Lower lobe of right lung (tissue), 2 donors: ENCODE measurements around the gene PIAS4. TPM values are rescaled to one million over a fixed set of nuclear protein-coding genes. Genes with fewer than 3 reads are reported as not detected.

Experiments used
- ATAC-seq, 2 donors: fragments of 200-7000 bp; cut with Tn5 transposase; one replicate each; pipeline ENCODE4 v1.9.1; 2020 to 2022; ENCODE audit warnings: mild to moderate bottlenecking in 2 of 2, moderate library complexity in 2 of 2
- DNase-seq: peaks from one replicate; pipeline ENCODE4 v3.0.0-alpha.2; 2020
- H3K27ac ChIP-seq: fragments of 200-600 bp; one replicate; pipeline ENCODE4 v1.8.0; 2022
- H3K27me3 ChIP-seq: fragments of 200-600 bp; one replicate; pipeline ENCODE4 v1.8.0; 2022; ENCODE audit warnings: low read depth
- H3K36me3 ChIP-seq: fragments of 200-600 bp; one replicate; pipeline ENCODE4 v1.8.0; 2022; ENCODE audit warnings: mild to moderate bottlenecking
- H3K4me1 ChIP-seq: fragments of 200-600 bp; one replicate; pipeline ENCODE4 v1.8.0; 2022
- H3K4me3 ChIP-seq: fragments of 200-600 bp; one replicate; pipeline ENCODE4 v1.8.0; 2022; ENCODE audit warnings: mild to moderate bottlenecking
- H3K9me3 ChIP-seq: fragments of 200-600 bp; one replicate; pipeline ENCODE4 v1.8.0; 2022
- CTCF ChIP-seq: fragments of 200-600 bp; IDR thresholded peaks from one replicate; pipeline ENCODE4 v1.8.0; 2022; ENCODE audit warnings: antibody characterized with exemption, mild to moderate bottlenecking
- intact Hi-C: fragments of 100-400 bp; cut with DNase I; formaldehyde crosslinking; loops from one replicate; pipeline ENCODE4 v1.11.0; 2022
- total RNA-seq: library from RNA; stranded (reverse); fragmentation: NEBNext Ultra II Directional; extraction: Animal tissue kit (Norgen Biotek cat#: 25700); gene quantifications from one replicate; pipeline ENCODE4 v1.2.1, GENCODE V29; 2021
- donor health status: DM: no; HTN: yes; CAD: no; lungs with severe emphysema.

The PIAS4 gene
- total RNA-seq, 1 donor from 2014 or later: 27.6 TPM

- peaks cover 19% of the 10 kb centered on the region for H3K4me1 ChIP-seq
- DNase-seq (no peak), ATAC-seq (peak in 1 of 2 donors; percentile 16)
- peak overlapping the region; percentile 56 for H3K27ac ChIP-seq
- peaks cover 65% of the 10 kb centered on the region for H3K36me3 ChIP-seq
- intact Hi-C loops: no loop called here
- H3K27me3 ChIP-seq: no peaks in the 10 kb centered on the region
- H3K9me3 ChIP-seq: no peaks in the 10 kb centered on the region
- TF ChIP-seq CTCF: no peak
- no peak overlapping the region for H3K4me3 ChIP-seq
Measured at GRCh38 chr19:4042064-4042730, 34.7 kb downstream of the PIAS4 start.

- H3K9me3 ChIP-seq: no peaks in the 10 kb centered on the region
- ATAC-seq: peak; percentile 78 to 80
- no peak for TF ChIP-seq CTCF
Measured at GRCh38 chr19:4042731-4043082, 35.2 kb downstream of the PIAS4 start.

GRCh38 chr19:4043401-4043800 lies 35.9 kb downstream of the PIAS4 start:
- H3K9me3 ChIP-seq: no peaks in the 10 kb centered on the region
- peaks cover 66% of the 10 kb centered on the region for H3K36me3 ChIP-seq
- peaks cover 19% of the 10 kb centered on the region for H3K4me1 ChIP-seq
- intact Hi-C loops: no loop called here
- H3K4me3 ChIP-seq: no peak overlapping the region
- DNase-seq (no peak), ATAC-seq (no peak)
- no peak overlapping the region for H3K27ac ChIP-seq
- no peaks in the 10 kb centered on the region for H3K27me3 ChIP-seq
- no peak for TF ChIP-seq CTCF

More at GRCh38 chr19:4042731-4043082, 35.2 kb downstream of the PIAS4 start:
- peaks cover 19% of the 10 kb centered on the region for H3K4me1 ChIP-seq
- DNase-seq: peak; percentile 80
- H3K27me3 ChIP-seq: no peaks in the 10 kb centered on the region
- peaks cover 65% of the 10 kb centered on the region for H3K36me3 ChIP-seq
- no peak overlapping the region for H3K4me3 ChIP-seq
- peak overlapping the region; percentile 56 for H3K27ac ChIP-seq
- intact Hi-C loops: no loop called here

GRCh38 chr19:4043966-4044715 lies 36.6 kb downstream of the PIAS4 start:
- H3K4me1 ChIP-seq: peaks cover 19% of the 10 kb centered on the region
- TF ChIP-seq CTCF: no peak
- intact Hi-C loops: no loop called here
- DNase-seq (no peak), ATAC-seq (no peak)
- no peak overlapping the region for H3K4me3 ChIP-seq
- peaks cover 62% of the 10 kb centered on the region for H3K36me3 ChIP-seq
- H3K27me3 ChIP-seq: no peaks in the 10 kb centered on the region
- no peaks in the 10 kb centered on the region for H3K9me3 ChIP-seq
- H3K27ac ChIP-seq: no peak overlapping the region

GRCh38 chr19:4044990-4045465 lies 37.5 kb downstream of the PIAS4 start:
- no peak overlapping the region for H3K27ac ChIP-seq
- DNase-seq: no peak
- H3K4me3 ChIP-seq: no peak overlapping the region
- no peaks in the 10 kb centered on the region for H3K27me3 ChIP-seq
- TF ChIP-seq CTCF: no peak
- H3K9me3 ChIP-seq: no peaks in the 10 kb centered on the region
- peaks cover 70% of the 10 kb centered on the region for H3K36me3 ChIP-seq
- ATAC-seq: no peak
- intact Hi-C loops: no loop called here
- peaks cover 19% of the 10 kb centered on the region for H3K4me1 ChIP-seq
